ENCODE measurements around the gene AHRR. TPM values are rescaled to one million over a fixed set of nuclear protein-coding genes. Genes with fewer than 3 reads are reported as not detected.
A peak's percentile ranks its signal among the peaks of the same experiment; 100 is the strongest.

Gene AHRR
- total RNA-seq, 1 donor from 2014 or later: 2.6 TPM

DNA sequence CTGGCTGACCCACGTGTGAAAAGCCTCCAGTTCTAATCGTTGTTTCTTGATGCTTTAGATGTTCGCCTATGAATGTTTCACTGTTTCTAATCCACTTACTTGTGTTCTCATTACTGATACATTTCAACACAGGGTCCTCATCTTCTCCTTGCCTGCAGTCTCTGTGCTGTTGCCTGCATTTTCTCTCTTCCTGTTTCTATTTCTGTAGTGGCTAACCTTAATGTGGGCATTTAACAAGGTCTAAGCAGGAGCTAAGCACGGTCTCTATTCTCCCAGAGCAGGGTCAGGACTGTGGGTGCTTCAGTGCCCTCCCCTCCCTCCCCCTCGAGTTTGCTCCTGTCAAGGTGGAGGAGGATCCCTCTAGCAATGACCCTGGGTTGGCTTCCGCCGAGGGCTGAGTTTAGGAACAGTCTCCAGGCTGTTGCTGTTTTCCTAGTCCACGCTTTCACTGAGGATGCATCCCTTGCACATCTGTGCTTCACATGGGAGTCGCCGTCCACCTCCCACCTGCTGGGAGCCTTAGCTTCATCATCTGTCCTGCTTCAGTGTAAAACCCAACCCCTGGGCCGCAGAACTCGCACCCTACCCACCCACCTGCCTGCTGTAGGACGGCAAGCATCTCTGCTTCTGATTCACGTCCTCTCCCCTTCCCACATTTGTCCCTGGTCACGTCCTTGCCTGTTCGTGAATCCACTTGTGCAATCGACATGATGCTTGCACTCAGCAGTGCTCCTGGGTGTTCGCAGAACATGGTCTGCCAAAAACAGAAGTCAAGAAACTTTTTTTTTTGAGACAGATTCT lies 119.1 kb downstream of the AHRR start:
- Histone ChIP-seq H3K4me3 (ENCODE audit: low read depth, low read length) (no peak overlapping the region), H3K36me3 (ENCODE audit: control insufficient read depth, insufficient read depth, low read length) (no peaks in the 10 kb centered on the region), H3K27me3 (ENCODE audit: control insufficient read depth, insufficient read depth, low read length) (no peaks in the 10 kb centered on the region)
- no peak for DNase-seq (ENCODE audit: low read depth)
- TF ChIP-seq, protein P1, sequence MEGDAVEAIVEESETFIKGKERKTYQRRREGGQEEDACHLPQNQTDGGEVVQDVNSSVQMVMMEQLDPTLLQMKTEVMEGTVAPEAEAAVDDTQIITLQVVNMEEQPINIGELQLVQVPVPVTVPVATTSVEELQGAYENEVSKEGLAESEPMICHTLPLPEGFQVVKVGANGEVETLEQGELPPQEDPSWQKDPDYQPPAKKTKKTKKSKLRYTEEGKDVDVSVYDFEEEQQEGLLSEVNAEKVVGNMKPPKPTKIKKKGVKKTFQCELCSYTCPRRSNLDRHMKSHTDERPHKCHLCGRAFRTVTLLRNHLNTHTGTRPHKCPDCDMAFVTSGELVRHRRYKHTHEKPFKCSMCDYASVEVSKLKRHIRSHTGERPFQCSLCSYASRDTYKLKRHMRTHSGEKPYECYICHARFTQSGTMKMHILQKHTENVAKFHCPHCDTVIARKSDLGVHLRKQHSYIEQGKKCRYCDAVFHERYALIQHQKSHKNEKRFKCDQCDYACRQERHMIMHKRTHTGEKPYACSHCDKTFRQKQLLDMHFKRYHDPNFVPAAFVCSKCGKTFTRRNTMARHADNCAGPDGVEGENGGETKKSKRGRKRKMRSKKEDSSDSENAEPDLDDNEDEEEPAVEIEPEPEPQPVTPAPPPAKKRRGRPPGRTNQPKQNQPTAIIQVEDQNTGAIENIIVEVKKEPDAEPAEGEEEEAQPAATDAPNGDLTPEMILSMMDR (IDR thresholded peaks at IDR 0.05; ENCODE audit: insufficient read depth, low read length, poor library complexity, severe bottlenecking): no peak

DNA sequence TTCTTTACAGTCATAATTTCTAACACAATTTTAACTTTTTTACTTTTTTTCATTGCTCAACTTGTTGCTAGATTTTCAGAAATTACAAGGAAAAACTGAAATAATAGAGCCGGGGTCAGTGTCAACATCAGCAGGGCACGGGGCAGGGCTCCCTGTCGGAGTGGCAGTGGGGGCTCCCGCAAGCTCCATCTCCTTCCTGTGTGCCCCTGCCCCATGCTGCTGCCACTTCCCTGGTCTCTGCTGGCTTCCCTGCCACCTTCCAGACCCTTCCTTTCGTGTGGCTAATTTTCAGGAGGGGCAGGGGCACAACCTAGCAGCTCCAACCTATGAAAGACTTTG lies 120.5 kb downstream of the AHRR start:
- DNase-seq (ENCODE audit: low read depth): no peak
- TF ChIP-seq, protein P1 (IDR thresholded peaks at IDR 0.05; ENCODE audit: insufficient read depth, low read length, poor library complexity, severe bottlenecking): no peak
- Histone ChIP-seq H3K4me3 (ENCODE audit: low read depth, low read length) (peak overlapping the region; percentile 92), H3K27me3 (ENCODE audit: control insufficient read depth, insufficient read depth, low read length) (no peaks in the 10 kb centered on the region), H3K36me3 (ENCODE audit: control insufficient read depth, insufficient read depth, low read length) (no peaks in the 10 kb centered on the region)

DNA sequence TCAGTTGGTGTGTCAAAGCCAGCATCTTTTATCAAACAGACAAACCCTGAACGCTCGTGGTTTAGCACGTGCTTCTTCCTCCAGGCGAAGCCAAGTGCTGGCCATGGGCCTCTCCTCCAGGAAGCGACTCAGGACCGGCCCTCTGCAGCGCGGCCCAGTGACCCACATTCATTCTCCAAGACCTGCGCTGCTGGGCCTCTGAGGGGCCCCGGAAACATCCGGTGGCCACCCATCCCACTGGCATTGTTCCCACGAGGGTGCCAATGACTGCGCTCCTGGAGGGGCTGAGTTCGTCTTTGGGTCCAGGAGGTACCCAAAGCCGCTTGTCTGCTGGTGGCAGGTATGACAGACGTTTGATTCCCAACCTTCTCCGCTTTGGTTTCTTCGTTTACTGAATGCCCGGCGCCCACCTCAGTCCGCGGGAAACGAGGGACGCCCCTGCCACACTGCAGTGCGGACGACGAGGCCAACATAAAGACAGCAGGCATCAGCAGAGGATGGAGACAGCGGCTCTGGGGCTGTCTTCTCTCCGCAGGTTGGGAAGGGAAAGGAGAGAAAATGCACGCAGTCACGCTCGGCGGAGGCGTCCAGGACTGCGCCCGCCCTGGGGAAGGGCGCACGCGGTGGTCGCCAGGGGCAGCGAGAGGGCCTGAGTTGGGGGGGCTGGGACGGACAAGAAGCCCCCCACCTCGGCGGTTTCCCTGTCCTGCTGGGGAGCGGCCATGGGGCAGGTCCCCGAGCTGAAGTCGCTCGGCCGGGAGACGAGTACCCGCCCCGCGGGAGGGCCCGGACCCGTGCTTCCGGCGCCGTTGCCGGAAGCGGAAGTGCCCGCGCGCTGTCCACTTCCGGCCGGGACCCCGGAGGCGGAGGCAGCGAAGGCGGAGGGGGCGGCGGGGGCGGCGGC lies 121.1 kb downstream of the AHRR start, which contains the start of gene EXOC3:
EXOC3 (plus strand) TSS at position 842 of the 904 bp plus-strand sequence. CDS start 3,030 bp downstream, outside the sequence.
- TF ChIP-seq, protein P1 (IDR thresholded peaks at IDR 0.05; ENCODE audit: insufficient read depth, low read length, poor library complexity, severe bottlenecking): no peak
- no peaks in the 10 kb centered on the region for H3K27me3 ChIP-seq (ENCODE audit: control insufficient read depth, insufficient read depth, low read length)
- H3K36me3 ChIP-seq (ENCODE audit: control insufficient read depth, insufficient read depth, low read length): no peaks in the 10 kb centered on the region
- peak within 1 kb of the TSS; percentile 92 for H3K4me3 ChIP-seq (ENCODE audit: low read depth, low read length)
- DNase-seq (ENCODE audit: low read depth): no peak

DNA sequence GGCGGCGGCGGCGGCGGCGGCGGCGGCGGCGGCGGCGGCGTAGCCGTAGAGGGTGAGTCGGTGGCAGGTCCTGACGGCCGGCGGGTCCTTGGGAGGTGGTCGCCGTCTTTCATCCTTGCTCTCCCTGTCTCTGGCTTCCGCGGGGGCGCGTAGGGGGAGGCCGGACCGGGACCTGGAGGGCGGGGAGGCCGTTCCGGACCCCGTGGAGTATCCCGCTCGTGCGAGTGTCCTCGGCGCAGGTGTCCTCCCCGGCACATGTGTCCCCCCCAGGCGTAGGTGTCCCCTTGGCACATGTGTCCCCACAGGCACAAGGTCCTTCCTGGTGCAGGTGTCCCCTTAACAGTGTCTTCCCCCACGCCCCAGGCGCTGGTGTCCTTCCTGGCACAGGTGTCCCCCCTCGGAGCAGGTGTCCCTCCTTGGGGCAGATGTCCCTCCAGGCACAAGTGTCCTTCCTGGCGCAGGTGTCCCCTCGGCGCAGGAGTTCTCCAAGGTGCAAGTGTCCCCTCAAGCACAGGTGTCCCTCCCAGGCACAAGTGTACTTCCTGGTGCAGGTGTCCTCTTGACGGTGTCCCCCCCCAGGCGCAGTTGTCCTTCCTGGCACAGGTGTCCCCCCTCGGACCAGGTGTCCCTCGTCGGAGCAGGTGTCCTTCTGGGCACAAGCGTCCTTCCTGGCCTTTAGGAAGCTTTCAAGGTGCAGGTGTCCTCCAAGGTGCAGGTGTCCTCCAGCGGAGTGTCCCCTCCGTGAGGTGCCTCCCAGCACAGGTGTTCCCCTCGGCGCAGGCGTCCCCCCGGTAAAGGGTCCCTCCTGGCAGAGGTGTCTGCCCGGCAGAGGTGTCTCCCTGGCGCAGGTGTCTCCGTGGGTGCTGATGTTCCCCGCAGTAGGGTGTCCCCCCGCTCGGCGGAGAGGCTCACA lies 122.0 kb downstream of the AHRR start:
- Histone ChIP-seq H3K4me3 (ENCODE audit: low read depth, low read length) (peak overlapping the region; percentile 92), H3K27me3 (ENCODE audit: control insufficient read depth, insufficient read depth, low read length) (no peaks in the 10 kb centered on the region), H3K36me3 (ENCODE audit: control insufficient read depth, insufficient read depth, low read length) (peaks cover 3% of the 10 kb centered on the region)
- no peak for DNase-seq (ENCODE audit: low read depth)
- TF ChIP-seq, protein P1 (IDR thresholded peaks at IDR 0.05; ENCODE audit: insufficient read depth, low read length, poor library complexity, severe bottlenecking): no peak

DNA sequence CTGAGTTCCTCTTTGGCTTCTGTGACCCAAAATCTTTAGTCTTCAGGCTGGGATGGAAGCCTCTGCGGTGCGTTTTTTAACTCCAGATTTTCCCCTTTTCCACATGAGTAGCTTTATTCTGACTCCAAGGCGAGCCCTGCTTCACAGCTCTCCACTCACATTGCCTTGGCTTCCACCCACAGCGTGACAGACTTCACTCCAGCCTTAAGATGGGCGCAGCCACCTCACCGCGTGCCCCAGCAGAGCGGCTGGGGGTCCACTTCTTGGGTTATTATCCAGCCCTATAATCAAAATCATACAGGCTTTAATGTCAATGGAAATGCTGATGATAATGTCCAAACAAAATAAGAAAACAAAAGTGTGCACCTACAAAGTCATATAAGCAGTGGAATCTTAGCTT lies 122.7 kb downstream of the AHRR start:
- H3K27me3 ChIP-seq (ENCODE audit: control insufficient read depth, insufficient read depth, low read length): no peaks in the 10 kb centered on the region
- H3K4me3 ChIP-seq (ENCODE audit: low read depth, low read length): no peak overlapping the region
- peaks cover 3% of the 10 kb centered on the region for H3K36me3 ChIP-seq (ENCODE audit: control insufficient read depth, insufficient read depth, low read length)
- TF ChIP-seq, protein P1 (IDR thresholded peaks at IDR 0.05; ENCODE audit: insufficient read depth, low read length, poor library complexity, severe bottlenecking): no peak
- DNase-seq (ENCODE audit: low read depth): no peak
